Islet of Langerhans (tissue), 1 donor: ENCODE data around the gene LDLRAD4.

Experiments used
- FAIRE-seq: peaks from one replicate; lab custom pipeline; 2011; peaks lifted over from hg19 to GRCh38; lab: Jason Lieb, UNC

The LDLRAD4 gene

DNA sequence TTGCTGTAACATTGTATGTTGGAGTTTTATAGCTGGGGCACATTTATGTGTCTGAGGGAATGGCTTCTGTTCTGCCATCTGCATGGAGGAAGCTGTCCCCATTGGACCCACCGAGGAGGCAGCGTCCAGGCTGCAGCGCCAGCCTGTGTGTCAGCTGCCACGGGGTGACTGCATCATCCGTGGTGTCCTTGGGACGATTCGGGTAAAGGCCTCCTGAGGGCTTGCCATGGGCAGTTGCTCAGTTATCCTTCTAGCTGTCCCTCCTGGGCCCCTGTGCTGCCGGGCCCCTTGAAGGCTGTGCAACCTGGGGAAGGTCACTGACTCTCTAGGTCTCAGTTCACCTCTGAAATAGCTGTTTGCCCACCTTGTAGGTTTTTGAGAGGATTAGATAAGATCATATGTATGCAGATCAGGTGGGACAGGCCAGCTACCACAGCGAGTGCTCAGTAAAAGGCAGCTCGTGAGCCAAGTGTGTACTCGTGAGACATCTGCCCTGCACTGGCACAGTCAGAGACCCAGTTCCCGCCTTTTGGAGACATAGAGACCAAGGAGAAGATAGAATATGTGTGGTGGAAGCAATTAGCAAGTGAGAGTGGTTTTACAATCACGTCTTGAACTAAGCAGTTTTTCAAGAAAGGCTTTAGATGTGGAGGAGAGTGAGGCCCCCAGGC is 10.6 kb downstream of the LDLRAD4 start:
- no peak for FAIRE-seq

DNA sequence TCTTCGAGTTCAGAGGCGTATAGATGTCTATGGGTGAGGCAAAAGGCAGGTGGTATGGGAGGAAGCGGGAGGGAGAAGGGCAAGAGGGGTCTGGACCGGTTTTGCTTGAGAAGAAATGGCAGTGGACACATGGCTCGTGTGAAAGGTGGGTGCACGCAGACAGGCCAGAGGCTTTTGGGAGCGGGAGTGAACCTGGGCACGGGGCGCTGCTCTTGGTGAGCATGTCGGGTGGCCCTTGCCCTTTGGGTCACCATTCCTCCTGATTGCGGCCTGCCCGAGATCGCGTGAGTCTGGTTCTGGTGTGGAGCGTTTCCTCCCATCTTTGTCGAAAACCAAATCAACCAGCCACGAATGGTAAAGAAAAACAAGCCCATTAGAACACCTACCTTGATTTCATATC is 12.6 kb downstream of the LDLRAD4 start:
- no peak for FAIRE-seq

DNA sequence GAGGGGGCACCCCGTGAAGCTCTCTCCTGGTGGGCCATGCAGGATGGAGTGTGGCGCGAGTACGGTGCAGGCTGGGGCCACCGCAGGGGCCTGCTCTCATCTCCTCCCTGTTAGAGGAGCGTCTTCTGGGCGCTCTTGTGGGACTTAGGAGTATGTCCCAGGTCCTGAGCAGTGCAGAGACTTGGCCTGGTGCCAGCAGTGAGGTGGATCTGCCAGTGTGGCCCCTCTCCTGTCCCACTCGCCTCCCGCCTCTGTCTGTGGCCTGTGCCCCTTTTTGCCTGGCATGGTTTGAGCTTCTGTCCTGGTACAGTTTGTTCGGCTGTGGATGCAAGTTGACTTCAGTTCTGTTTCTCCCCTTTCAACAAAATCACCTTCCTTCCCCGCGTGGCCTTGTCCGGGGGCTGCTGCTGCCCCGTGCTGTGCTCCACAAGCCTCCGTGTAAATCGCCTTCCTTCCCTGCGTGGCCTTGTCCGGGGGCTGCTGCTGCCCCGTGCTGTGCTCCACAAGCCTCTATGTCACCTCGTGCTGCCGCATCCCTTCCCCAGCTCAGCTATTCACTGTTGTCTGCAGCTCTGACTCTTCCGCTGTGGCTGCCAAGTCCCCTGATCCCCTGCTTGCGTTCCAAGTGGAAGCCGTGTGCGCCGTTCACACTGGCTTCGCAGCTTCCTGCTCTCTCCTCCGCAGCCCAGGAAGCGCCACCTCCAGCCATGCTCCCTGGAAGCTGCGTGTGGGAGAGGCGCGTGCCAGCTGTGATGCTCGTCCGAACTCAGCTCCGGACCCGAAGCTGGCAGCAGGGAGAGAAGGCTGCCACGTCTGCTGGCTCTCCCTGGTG is 13.7 kb downstream of the LDLRAD4 start:
- FAIRE-seq, result no peak

DNA sequence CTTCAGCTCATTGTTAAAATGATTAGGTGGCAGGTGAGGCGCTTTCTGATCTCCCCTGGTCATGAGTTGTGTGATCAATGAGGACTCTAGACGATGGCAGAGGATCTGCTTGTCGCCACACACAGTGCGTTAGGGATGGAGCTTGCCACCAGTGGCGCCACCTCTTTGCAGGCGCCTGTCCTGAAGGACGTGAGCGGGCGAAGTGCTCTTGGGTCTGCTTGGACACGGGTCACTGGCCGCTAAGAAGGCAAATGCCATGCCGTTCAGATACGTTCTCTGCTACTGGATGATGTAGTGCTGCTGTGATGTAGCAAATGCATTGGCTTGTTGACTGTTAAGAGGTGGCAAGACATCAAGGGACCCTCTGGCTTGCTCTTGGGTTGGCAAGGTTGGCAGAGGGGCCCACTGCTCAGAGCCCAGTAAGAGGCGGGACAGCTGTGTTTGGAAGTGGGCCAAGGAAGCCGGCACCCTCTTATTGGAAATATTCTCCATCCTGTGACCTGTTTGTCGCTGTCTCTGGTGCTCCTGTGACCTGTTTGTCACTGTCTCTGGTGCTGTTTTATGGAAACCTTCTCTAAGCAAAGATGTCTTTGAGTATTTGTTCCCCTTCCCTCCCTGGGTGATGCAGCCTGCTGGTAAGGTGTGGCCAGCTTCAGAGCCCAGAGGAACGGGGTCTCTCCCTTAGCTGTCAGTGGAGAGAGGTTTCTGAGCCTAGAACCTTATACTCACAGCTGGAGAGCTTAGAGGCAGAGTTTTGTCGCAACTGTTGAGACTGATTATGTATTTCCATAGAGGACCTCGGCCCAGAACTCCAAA is 14.6 kb downstream of the LDLRAD4 start:
- no peak for FAIRE-seq

DNA sequence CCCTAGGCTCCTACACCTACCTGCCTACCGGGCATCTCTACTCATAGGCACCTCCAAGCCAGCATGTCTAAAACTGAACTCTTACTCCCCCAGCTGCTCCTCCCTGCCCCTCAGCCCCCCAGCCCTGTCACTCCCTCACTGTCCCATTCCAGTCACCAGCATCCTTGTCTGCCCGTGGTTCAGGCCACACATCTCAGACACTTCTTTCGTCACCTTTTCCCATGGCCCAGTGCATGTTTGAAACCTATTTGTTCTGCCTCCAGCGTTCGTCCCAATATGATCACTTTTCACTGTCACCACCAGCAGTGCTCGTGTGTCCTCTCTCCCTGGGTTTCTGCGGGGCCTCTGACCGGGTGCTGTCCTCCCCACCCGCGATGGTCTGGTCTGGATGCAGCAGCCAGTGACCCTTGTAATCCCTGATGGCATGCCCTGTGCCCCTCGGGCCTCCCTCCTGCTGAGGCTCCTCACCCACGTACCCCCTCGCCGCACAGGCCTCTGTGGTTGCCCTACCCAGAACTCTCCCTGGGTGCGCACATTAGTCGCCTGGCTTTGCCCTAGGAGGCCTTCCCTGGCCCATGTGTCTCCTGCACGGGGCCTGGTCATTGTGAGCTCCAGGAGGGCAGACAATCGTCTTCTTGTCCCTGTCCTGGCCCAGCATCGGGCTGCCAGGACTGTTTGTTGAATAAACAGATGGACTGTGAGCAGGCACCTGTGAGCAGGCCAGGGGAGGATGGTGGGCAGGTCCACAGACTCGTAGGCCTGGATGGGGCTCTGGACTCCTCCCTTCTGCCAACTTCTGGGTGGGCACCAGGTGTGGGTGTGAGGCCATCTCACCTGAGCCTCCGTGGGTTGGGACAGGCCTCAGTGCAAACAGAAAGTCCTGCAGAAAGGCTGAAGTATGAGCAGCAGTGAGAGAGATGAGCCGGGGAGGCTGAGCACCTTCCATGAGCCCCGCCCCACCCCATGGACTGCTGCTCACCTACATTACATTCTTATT is 15.5 kb downstream of the LDLRAD4 start:
- no peak for FAIRE-seq

DNA sequence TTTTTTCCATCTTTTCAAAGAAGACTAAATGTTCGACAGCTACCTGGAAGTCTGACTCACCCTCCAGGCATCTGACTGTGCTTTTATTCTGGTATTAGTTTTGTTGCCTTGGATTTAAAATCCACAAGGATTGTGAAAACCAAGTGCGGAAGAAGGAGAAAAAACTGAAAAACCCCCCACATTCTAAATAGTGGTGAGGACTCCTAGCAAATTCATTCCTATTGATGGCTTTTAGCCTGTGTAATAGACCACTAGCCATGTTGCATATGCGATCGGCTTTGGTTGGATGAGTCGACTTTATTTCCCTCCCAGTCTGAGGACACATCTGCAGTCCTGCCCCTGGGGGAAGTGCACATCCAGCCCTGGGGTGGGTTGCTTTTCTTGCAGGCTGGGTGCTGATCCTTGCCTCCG is 16.9 kb downstream of the LDLRAD4 start:
- no peak for FAIRE-seq

DNA sequence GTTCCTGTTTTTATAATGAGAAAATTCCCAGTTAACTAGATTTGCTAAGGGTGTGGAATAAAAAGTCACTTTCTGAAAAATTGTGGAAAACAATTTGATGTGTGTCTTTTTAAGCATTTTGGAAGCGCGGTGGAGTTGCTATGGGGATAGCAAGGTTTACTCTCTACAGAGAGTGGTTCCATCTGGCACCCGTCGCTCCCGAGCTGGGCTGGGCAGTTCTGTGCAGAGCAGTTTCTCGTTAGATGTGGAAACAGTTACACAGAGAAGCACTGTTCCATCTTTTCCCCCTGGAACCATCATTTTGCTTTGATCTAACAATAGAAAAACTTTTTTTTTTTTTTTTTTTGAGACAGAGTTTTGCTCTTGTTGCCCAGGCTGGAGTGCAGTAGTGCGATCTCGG is 17.4 kb downstream of the LDLRAD4 start:
- FAIRE-seq, result no peak

DNA sequence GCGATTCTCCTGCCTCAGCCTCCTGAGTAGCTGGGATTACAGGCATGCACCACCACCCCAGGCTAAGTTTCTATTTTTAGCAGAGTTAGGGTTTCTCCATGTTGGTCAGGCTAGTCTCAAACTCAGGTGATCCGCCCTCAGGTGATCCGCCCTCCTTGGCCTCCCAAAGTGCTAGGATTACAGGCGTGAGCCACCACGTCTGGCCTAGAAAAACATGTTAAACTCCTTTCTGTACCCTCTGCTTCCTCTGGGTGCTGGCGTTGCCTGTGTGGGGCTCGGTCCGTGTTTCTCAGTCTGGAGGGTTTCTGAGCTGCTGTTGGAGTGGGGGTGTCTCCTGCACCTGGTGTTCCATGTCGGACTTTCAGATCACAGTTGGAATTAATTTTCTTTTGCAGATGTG is 17.9 kb downstream of the LDLRAD4 start:
- no peak for FAIRE-seq

DNA sequence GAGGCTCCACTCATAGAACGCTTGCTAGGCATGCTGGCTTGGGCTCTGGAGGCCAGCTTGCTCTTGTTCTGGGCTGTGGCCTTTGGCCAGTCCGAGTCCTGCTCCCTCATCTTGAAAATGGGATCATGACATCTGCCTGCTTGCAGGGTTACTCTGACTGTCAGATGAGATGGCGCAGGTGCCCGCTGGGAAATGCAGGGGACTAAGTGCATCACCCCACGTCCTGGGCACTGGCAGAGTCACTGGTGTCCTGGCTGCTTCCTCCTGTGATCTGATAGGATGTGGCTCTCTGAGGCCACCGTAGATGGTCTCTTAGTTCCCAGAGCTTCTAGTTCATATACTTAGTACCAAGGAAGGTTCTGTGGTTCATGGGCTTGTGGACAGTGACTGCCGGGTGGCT is 18.5 kb downstream of the LDLRAD4 start:
- no peak for FAIRE-seq

DNA sequence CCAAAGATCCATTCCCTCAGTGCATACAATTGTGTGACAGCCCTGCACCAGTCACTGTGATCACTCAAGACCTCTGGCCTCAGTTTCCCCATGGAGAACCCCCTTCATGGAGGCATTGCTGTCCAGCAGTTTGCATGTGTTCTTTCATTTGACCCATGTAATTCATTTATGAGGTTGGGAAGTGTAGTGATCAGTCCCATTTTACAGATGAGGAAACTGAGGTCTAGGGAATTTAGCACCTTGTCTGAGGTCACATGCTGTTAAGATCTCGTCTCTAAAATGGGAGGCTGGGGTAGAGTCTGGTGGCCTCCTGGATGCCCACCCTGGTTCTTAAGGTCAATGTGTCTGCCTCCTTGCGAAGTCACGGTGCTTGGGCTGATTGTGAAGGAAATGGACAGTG is 19.1 kb downstream of the LDLRAD4 start:
- FAIRE-seq, result no peak

DNA sequence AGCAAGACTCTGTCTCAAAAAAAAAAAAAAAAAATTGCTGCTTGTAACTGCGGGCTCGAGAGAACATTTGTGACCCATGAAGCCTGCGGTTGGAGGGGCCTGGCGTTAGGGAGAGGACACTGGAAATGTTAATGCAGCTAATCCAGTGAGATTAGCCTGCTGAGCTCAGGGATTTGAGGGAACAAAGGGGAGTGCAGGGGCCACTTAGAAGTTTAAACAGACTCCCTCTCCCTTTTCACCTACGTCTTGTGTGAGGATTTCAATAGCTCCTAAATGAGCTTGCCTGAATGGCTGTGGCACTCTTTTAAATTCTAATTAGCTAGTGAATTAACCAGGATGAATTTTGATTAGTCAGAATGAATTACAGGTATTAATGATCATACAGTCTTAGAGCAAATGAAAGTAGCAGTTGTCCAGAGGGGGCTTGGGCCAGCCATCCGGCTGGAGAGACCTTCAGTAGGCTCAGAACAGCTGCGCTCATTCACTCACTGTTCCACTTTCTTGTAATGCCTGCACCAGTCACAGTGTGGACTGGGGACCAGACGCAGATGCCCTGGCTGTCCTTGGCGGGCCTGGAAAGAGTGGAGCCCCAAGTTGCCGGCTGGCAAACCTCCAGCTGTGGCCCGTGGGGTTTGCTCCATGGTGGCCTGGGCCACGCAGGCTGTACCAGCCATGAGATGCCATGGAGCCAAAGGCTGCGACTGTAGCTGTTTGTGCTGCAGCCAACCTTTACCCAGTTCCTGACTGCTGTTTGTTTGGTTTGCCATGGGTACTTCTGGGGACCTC is 20.8 kb downstream of the LDLRAD4 start:
- FAIRE-seq, result no peak

DNA sequence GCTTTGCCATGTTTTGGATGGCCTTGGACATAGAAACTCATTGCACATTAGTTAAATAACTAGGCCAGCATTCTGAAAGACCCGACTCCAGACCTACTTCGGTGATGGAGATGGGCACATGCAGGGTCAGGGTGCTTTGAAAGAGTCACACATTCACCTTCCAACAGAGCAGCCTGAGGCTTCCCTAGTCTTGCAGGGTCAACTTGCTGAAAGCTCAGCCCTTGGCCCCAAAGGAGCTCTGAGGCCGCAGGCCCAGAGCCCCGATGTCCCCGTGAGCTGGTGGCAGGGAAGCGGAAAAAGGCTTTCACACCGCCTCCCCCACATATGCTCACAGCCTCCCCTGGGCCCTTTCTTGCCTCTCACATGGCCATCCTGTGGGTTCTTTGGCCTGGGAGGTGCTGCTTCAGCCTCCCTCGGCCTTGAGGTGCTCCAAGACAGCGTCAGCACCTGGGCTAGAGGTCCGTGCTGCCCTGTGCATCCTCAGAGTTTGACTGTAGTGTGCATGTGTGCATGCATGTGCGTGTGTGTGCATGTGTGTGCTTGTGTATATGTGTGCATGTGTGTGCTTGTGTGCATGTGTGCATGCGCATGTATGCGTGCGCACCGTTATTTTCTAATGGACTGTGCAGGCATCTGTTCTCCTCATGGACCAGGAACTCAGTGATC is 21.6 kb downstream of the LDLRAD4 start:
- no peak for FAIRE-seq

DNA sequence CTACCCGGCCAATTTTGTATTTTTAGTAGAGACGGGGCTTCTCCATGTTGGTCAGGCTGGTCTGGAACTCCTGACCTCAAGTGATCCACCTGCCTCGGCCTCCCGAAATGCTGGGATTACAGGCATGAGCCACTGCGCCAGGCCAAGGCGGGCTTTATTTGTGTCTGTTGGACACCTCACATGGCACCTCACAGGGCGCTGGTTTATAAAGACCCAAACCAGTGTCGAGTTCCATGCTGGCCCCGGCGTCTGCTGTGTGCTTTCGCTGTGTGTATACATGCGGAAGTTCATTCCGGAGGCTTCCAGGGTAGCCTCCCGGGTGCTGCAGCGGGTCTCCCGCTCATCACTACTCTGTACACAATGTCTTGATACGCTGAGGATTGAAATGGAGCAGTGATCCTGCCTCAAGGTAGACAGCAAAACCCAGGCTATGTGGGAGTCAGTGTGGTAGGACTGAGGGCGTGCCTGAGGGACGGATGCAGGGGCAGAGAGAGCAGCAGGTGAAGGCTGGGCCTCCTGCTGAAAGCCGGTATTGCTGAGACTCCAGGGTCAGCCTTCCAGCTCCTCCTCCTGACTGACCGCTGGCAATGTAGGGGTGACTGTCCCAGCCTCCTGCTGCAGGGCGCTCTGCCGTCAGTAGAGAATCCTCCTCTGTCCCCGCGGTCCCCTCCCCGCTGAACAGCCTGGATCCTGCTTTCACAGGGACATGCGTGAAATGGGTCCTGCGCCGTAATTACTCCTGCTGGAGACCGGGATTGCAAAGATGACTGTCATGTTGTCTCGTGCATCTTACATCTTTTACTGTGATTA is 22.7 kb downstream of the LDLRAD4 start:
- FAIRE-seq, result no peak

DNA sequence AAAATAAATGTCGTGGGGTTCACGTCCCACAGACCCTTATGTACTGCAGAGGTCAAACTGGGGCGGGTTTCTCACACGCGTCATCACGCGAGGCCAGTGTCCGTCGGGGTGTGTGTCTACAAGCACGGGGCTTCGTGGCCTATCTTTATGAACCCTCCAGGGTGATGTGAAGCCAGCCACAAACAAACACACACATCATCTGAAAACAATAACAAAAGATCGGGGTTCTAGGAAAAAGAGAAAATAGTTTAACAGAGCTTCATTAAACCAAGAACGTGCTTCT is 23.3 kb downstream of the LDLRAD4 start:
- no peak for FAIRE-seq

DNA sequence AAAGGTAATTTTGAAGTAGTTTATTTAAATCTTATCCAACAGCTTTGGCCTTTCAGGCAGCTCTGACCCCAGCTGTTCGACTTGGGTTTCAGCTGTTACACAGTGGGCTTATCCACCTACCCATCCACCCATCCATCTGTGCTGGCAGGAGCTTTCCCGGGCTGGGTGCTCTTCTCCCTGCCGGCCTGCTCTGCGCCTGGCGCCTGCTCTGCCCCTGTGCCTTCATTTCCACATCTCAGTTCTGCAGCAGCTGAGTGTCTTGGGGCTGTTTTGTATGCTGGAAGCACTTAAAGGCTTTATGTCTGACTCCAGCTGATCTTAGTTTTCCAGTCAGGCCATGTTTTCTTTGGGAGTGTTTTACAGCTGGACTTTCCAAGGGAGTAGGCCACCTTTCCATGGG is 24.2 kb downstream of the LDLRAD4 start:
- FAIRE-seq, result no peak

DNA sequence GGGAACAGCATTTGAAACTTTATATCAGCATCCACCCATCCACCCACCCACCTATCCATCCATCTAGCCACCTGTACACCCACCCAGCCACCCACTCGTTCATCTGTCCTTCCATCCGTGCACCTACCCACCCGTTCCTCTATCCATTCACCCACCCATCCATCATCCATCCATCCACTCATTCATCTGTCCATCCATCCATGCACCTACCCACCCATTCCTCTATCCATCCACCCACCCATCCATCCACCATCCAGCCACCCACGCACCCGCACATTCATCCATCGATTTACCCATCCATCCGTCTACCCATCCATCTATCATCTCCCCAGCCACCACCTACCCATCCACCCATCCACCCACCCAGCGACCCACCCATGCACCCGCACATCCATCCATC is 24.8 kb downstream of the LDLRAD4 start:
- FAIRE-seq, result no peak

DNA sequence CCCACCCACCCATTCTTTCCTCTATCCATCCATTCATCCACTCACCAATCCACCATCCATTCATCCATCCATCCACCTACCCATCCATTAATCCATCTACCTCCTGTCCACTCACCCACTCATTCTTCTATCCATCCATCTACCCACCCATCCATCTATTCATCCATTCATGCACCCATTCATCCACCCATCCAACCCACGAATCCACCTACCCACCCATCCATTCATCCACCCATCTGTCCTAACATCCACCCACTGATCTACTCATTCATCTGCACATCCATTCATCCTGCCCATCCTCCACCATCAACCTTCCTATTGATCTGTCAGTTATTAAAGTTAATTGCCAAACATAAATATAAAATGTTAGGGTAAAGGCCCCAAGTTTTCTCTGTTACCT is 25.6 kb downstream of the LDLRAD4 start:
- FAIRE-seq, result no peak

DNA sequence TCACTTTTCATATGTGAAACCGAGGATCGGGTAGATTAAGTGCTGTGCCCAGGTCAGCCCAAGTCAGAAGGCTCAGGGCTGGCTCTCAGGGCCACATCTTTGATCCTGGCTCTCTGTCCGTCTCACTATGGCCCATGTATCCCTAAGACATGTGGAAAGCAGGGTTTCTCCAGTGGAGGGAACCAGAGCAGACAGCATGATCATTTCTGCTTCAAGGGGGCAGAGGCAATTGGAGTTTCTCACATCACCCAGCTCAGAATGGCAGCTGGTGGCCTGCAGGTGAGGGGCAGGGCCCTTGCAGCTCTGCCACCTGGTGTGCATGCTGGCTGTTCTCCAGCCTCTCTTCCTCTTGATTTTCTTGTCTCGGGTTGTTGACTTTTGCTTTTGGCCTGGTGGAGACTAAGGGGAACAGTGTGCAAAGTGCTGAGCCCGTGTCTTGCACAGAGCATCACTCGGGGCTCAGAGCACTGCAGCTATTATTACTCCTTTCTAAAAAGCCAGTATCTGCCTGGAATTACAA is 27.0 kb downstream of the LDLRAD4 start:
- no peak for FAIRE-seq

DNA sequence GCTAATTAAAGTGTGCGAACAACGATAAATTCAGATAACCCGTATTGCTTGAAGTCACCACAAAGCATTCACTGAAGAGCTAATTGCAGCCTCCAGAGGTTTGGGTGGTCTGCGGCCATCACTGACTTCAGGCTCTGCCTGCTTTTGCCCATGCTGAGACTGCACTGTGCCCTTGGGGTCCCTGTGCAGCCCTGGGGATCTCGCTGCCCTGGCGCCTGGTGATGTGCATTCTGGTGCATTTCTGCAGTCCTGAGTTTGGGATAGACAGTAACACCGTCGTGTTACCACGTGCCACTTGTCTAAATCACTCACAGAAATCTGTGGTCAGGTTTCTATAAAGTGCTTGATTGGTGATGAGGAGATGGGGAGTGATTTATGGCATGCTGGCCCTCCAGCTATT is 27.6 kb downstream of the LDLRAD4 start:
- no peak for FAIRE-seq

DNA sequence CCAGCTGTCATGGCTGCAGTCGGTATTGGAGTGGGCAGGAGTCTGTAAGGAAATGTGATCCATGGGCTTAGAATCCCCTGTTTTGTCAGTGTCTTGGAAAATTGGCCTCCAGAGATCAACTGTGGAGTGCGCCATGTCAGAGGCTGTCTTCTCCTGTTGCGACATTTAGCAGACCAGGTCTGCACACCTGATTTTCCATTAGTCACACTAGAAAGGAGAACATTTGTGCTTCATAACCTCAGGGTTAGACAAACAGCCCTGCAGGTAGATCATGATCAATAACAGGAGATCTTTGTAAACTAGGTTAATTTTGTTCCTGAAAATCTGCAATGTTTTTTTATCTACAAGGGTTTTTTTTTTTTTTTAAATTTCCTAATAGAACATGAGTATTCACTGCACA is 28.0 kb downstream of the LDLRAD4 start:
- FAIRE-seq, result no peak
